ENCODE measurements around the gene AFF1.
A peak's percentile ranks its signal among the peaks of the same experiment; 100 is the strongest.
"Not testable (repeated sequence)": the region's sequence is repeated elsewhere in the genome, so short reads cannot be mapped to it uniquely, and the experiment has no call there.

The AFF1 gene

GRCh38 chr4:86978709-86979108 is 43.9 kb downstream of the AFF1 start:
- DNase-seq = no peak

GRCh38 chr4:86980230-86980629 is 45.4 kb downstream of the AFF1 start:
- no peak for DNase-seq

GRCh38 chr4:86981789-86982188 is 47.0 kb downstream of the AFF1 start:
- no peak for DNase-seq

DNA sequence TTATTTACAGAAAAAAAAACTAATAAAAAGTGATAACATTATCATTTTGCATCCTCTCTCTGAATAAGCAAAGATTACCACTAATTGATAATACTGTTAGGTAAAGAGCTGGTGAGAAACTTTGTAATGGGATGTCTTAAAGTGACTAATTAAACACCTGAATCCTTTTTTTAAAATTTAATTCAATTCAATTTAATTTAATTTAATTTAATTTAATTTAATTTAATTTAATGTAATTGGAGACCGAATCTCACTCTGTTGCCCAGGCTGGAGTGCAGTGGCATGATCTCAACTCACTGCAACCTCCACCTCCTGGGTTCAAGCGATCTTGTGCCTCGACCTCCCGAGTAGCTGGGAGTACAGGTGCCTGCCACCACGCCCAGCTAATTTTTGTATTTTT is 51.0 kb downstream of the AFF1 start:
- DNase-seq = not testable (repeated sequence)

DNA sequence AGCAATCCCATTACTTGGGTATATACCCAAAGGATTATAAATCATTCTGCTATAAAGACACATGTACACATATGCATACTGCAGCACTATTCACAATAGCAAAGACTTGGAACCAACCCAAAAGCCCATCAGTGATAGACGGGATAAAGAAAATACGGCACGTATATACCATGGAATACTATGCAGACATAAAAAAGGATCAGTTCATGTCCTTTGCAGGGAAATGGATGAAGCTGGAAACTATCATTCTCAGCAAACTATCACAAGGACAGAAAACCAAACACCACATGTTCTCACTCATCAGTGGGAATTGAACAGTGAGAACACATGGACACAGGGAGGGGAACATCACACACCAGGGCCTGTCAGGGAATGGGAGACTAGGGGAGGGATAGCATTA is 54.8 kb downstream of the AFF1 start:
- not testable (repeated sequence) for DNase-seq

GRCh38 chr4:86990510-86990909 is 55.7 kb downstream of the AFF1 start:
- DNase-seq = no peak

DNA sequence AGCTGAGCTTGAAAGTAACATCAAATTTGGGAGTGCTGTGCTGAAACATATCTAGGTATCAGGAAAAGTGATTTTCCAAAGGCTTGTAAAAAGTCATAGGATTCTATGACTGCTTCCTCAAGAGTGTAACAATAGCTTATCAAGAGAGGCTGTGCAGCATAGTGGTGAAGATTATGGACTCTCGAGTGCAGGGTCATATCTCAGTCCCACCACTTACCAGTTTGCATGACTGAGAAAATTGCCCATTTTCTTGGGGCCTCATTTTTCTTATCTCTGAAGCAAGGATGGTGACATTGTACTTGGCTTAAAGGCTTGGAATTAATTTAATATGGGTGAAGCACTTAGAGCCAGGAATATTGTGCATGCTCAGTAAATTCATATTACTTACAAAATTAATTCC is 57.2 kb downstream of the AFF1 start:
- no peak for DNase-seq

- no peak for DNase-seq
Observed at GRCh38 chr4:86993909-86994681, 59.3 kb downstream of the AFF1 start.

DNA sequence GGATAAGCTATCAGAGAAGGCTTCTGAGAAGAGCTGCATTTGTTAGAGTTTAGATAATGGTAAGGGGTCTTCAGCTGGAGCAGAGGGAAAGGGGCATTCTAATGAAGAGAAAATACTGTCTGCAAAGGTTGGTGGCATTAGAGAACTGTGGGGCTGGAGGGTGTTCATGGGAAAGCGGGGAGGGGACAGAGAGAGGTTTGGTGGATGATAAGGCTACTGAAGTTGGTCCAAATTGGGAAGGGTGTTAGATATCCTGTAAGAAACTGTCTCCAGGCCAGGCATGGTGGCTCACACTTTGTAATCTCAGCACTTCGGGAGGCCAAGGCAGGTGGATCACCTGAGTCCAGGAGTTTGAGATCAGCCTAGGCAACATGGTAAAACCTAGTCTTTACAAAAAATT is 59.9 kb downstream of the AFF1 start:
- DNase-seq = no peak

DNA sequence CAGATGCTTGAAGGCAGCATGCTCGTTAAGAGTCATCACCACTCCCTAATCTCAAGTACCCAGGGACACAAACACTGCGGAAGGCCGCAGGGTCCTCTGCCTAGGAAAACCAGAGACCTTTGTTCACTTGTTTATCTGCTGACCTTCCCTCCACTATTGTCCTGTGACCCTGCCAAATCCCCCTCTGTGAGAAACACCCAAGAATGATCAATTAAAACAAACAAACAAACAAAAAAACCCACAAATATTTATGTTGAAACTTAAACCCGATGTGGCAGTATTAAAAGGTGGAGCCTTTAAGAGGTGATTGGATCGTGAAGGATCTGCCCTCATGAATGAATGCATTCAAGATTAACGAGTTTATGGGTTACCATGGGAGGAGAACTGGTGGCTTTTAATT is 61.7 kb downstream of the AFF1 start:
- DNase-seq = not testable (repeated sequence)

GRCh38 chr4:86999136-86999643 is 64.4 kb downstream of the AFF1 start:
- no peak for DNase-seq

- DNase-seq = no peak
Observed at GRCh38 chr4:87002682-87003043, 67.9 kb downstream of the AFF1 start.

DNA sequence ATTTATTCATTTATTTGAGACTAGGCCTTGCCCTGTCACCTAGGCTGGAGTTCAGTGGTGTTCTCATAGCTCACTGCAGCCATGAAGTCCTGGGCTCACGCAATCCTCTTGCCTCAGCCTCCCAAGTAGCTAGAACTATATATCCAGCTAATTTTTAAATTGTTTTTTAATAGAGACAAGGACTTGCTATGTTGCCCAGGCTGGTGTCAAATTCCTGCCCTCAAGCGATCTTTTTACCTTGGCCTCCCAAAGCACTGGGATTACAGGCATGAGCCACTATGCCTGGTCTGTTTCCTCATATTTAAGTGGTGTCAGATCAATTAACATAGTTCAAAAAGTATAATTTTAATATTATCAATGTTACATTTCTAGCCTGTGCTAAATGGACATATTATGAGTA is 68.5 kb downstream of the AFF1 start:
- DNase-seq = no peak

- no peak for DNase-seq
Observed at GRCh38 chr4:87005369-87005689, 70.5 kb downstream of the AFF1 start.

DNA sequence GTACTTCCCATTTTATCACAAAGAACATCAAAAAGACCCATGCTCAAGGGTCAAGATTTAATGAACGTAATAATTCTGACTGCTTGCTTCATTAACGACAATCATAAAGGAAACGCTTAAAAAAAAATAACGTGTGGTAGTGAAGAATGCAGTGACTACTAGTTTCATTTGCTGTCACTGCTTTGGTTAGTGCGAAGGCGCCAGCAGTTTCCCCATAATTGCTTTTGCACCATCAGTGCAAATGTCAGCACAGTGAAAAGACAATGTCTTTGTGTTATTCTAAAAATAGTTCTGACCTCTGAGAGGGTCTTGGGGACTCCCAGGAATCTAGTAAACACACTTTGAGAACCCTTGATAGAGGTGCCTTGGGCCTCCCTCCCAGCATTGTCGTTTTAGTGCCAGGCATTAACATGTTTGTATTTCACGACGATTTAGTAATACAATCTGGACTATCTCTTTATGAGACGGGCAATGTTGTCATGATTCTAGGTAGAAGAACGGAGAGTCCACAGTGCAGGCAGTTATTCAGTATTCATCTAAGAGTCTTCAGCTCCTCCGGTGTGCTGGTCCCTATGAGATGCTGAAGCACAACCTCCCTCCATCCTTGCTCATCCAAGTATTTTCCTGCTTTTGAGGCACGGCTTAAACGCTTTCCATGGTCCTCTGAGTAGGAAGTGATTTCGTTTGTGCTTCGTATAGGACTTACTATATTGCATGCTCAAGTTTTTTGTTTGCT is 71.0 kb downstream of the AFF1 start:
- no peak for DNase-seq

DNA sequence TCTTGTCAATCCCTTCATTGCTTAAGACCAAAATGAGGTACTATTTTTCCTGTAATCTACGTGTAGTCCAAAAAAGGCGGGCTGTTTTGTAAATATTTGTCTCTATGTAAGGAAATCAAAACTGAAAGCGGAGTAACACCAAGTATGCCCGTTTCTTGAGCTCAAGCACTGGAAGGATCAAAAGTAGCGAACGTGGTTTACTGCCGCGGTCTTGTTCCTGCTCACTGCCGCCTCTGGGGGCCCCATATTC is 71.5 kb downstream of the AFF1 start:
- DNase-seq = no peak

DNA sequence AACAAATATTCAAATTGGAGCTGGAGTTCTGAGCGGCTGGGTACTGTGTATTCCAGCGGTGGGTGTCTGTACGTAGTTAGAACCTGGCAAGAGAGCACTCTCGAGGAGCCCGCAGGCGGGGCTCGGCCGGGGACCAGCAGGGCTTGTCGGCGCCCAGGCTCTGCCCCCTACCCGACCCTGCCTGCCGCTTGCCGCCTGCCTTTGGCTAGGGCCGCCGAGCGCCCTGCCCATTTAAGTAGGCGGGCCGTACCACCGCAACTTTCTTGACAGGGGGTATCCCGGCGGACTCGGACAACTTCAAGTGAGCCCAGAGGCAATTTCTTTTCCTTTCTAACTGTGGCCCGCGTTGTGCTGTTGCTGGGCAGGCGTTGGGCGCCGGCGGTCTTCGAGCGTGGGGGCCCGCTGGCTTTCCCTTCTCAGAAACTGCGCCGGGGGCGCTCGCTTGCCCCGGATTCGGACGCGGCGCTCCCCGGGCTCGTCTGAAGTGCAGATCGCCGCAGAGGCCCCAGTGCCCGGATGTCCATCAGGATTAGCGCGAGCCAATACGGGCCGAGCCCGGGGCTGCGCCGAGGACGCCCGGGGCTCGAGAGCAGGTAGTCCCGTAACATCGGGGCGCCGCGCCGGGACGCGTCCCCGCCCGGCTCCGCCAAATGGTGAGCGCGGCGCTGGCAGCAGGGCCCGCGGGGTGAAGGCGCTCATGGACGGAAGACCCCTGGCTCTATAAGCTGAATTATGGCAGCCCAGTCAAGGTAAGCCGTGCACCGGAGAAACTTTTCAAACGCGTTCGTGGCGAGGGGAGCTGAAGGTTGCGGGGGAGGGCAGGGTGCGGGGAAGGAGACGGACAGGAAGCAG is 72.1 kb downstream of the AFF1 start:
- DNase-seq = peak; percentile 71

GRCh38 chr4:87007528-87008446 is 73.0 kb downstream of the AFF1 start:
- no peak for DNase-seq

GRCh38 chr4:87009095-87009648 is 74.4 kb downstream of the AFF1 start:
- DNase-seq = no peak

- DNase-seq = no peak
Observed at GRCh38 chr4:87010192-87010591, 75.4 kb downstream of the AFF1 start.

DNA sequence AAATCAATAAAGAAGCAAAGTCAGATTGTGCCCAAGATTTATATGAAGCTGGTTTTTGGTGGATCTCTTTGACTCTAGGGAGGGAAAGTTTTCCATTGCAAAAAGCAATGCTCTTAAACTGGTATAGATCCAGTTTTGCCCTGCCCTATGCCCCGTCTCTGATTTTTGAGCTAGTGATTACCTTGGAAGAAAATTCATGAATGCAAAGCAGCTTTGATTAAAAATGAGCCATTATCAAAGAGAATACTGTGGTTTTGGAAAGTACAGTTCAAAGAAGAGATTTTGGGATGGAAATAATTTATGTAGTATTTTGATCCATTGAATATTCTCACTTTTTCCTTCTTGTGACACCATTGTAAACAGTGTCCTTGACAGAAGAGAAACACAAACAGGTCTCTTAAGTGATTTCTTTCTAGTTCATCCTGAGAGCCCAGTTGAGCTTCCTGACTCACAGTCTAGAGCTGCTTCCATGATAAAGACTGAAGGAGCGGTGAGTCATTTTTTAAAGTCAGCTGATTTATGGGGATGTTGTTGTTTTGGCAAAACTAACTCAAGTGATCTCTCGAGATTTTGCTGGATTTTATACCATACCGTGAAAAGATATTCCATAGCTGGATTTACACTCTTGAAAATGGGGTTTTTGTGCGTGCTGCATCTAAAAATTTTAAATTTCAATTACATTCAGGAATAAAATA is 76.7 kb downstream of the AFF1 start:
- no peak for DNase-seq

Data from NCI-H1436 treated with DMSO at 0.1 percent for 48 hours (cell line).